NCI-H1694 (cell line): ENCODE data around the gene MGAT5.
A peak's percentile ranks its signal among the peaks of the same experiment; 100 is the strongest.

Experiments
- DNase-seq: peaks from one replicate; lab custom pipeline; 2025; lab: John Stamatoyannopoulos, UW

MGAT5 gene

DNA sequence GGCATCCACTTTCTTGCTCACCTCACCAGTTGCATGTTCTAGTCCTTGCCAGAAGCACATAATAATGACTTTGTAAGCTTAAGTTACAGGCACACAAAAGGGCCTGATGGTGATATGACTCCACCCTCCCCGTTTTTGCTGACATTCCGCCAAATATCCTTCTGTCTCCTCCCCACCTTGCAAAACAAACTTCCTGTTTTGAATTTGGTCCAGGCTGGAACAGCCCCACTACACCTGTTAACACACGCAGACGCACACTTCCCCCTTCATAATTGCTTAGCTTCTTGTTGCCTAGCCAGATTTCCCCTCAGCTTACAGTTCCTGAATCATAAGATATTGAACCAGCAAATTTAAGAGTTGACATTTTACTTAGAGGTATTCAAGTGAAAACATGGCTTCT, at the start of gene MGAT5:
Gene MGAT5 (plus strand): TSS at position 269 of the 400 bp plus-strand sequence. CDS start 332 bp downstream, outside the sequence.
- peak; percentile 63 for DNase-seq

DNA sequence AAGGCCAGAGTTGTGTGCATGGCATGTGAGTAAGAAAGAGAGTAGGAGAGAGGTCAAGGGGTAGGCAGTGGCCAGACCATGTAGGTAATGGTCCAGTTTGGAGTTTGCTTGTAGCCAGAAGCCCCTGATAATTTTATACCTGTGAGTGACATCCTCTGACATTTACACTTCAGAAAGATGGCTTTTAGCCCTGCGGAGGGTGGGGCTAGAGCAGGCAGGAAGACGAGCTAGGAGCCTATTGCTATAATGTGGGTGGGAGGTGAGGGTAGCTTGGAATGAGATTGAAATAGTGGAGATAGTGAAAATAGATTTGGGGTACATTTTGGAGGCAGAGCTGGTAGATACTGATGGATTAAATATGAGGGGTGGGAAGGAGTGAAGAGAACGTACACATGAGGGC, 48.8 kb upstream of the MGAT5 start:
- DNase-seq = no peak

DNA sequence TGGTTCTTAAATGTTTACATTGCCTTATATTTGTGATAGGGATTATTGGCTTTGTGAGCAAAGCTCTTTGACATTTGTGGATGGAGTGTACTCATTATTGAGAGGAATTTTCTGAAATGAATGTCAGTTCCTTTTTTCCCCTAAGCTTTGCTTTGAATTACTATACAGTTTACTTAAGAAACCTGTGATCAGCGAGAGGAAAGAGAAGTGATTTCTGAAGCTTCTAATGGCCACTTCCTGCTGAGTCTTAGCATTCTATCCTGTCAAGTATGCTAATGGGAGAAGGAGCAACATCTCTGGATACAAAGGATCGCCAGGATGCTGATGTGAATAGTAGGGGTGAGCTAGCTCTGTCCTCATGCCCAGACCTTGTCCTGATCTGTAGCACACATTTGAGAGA, 47.8 kb upstream of the MGAT5 start:
- DNase-seq = no peak

- no peak for DNase-seq
Observed at GRCh38 chr2:134206573-134206972, 47.3 kb upstream of the MGAT5 start.

DNA sequence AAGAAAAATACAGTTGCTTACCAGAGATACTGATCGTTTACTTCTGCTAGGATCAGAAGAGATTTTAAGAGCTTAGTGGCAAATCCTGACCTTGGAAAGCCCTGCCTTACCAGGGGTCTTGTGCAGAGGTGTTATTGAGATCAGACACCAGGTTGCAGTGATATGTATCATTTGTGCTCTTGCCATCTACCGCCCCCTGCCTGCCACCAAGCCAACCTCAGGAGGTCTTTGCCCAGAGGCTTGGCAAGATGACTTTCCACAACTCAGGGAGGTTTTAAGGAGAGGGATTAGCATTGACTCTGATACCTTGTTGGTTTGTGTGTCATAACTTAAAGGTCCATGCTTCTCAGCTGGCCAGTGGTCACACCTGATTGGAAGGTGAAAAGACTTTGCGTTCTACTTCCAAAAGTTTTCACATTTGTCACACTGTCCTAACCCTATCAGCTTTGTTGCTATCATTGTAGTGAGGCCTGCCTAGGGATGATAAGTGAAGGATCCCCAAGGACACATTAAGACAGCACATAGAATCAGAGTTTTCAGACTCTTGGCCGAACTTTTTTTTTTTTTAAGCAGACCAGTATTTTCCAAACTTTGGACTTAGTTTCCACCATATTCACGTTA, 46.2 kb upstream of the MGAT5 start:
- DNase-seq = peak; percentile 52

DNA sequence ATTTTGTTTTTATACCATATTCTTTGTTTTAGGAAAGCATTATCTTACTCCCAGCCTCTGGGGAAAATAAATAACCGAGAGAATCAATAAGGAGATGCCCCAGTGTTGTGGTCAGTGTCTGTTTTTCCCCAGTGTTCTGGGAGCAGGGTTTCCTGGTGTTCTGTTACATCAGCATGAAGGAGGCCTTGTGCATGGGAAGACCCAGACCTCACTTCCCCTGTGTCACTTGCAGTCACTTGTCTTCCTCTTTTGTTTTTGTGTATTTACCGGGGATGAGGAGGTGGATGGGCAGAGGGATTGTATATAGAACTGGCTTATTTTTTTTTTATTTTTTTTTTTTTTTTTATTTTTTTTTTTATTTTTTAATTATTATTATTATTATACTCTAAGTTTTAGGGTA, 45.0 kb upstream of the MGAT5 start:
- no peak for DNase-seq

- no peak for DNase-seq
Observed at GRCh38 chr2:134212746-134213145, 41.1 kb upstream of the MGAT5 start.

GRCh38 chr2:134216152-134216829, 37.6 kb upstream of the MGAT5 start:
- DNase-seq = no peak

DNA sequence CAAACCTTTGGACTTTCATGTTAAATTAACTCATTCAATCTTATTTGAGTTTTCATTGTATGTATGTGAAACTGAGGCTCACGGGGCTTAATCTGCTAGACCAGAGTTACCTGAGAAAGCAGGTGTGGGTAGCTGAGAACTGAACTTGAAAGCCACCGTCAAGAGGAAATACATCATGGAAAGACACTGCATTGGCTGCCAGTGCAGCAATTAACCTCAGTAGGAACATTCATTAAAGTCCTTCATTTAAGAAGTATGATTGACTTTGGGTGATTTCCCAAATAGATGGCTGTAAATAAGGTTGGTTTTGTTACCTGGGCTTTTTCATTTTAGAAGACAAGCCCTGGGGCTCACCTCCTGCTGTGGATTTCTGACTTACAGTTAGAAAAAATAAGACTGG, 36.5 kb upstream of the MGAT5 start:
- DNase-seq = no peak

- no peak for DNase-seq
Observed at GRCh38 chr2:134217924-134218323, 35.9 kb upstream of the MGAT5 start.

DNA sequence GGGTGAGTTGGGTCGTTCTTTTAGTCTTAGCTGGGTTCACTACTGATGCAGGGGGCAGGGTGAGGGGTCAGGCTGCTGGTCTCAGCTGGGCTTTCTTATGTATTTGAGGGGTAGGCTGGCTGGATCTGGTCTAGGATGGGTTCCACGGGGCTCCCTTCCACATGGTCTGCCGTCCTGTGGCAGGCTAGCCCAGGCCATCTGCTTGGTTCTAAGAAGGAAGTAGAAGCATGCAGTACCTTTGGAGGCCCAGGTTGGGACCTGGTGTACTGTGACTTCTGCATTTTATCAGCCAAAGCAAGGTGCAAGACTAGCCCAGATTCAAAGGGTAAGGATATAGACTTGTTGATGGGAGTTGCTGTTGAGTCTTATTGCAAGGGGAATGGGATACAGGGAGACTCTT, 35.5 kb upstream of the MGAT5 start:
- DNase-seq = no peak

DNA sequence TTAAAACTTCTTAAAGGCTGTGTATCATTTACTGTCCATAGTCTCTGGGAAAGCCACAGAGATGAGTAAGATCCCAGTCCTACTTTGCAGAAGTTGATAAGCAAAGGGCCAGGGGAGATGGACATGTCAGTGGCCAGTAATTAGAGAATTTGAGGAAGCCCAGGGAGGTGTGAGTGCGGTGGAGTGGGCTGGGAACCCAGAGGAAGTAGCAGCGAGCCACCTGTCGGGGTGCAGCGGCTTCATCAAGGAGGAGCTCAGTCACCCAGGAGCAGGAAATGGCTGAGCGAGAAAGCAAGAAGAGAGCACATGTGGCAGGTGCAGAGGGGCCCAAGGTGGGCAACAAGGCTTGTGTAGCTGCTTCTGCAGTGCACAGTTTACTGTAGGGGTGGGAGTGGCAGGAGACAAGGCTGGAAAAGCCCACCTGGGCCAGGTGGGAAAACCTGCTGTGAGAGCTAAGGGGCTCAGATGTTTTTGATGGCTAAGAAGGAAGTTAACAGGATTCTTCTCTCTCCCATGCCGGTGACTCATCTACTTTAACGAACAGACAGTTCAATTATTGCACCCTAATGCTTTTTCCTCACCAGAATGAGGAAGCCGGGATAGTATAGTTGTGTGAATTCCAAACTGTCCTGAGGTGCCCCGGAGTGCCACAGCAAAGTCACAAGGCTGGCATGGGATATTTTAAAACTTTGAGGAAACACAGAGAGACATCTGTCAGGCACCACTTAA, 34.8 kb upstream of the MGAT5 start:
- no peak for DNase-seq

GRCh38 chr2:134220344-134220974, 33.4 kb upstream of the MGAT5 start:
- no peak for DNase-seq

DNA sequence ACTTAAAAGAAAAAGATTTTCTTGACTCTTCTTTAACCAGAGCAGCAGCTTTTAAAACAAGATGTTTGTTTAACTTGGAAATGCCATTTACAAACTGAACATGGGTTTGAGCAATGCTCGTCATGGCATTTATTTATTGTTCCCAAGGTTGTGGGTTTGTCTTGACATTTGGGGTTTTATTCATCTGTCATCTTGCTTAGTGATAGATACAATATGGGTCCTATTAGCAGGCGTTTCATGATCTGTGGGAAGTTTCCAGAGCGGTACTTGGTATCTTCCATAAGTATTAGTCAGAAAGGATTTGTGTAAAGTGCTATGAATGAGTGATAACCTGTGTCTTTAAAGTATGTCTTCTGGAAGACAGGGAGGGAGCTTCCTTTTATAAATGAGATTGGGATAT, 29.9 kb upstream of the MGAT5 start:
- no peak for DNase-seq

DNA sequence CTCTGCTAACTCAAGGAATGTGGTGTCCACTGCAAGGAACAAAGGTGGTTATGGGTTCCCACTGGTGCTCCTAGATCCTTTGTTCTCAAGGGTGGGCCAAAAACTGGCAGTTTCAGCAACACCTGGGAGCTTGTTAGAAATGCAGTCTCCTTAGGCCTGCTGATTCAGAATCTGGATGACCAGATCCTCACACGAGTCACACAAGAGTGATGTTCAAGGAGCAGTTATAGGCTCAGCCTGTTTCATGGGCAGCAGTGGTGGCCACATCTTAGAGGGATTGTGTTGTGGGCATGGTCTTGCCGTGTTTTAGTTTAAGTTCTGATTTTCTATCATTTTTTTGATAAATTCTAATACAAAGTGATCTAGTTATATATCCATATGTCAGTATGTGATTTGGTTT, 28.7 kb upstream of the MGAT5 start:
- DNase-seq = no peak

DNA sequence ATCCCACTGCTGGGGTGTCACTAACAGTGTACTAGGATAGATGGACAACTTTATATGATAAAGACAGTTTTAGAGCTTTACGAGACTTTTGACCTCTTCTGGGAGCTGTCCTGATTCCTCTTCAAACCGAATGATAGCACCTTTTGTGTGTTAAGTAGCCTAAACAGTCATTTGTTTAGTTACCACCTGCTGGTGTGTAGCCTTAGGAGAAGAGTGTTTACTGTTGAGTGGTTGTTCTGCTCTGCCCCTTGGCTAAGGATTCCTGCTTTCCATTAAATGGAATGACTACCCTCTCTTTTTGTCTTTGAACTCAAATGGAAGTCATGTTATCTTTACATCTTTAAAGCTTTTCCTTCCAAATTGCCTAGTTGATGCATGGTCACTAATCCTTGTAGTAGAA, 28.0 kb upstream of the MGAT5 start:
- no peak for DNase-seq

GRCh38 chr2:134226601-134227000, 27.3 kb upstream of the MGAT5 start:
- no peak for DNase-seq

DNA sequence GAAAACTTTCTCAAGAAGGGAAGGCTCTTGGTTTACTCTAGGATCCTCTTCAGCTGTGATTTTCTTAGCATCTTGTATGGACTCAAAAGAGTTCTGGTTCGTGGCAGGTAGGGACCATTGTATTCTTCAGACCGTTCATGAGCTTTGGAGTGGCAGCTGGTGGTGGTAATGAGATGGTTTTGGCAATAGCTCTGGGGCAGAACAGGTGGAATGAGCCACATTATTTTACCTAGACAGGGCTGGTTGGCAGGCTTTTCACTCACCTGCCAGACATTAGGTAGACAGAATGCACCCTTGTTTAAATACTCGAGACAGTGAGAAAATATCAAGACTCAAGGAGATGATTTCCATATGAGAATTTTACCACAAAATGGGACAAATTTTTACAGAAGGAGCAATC, 26.2 kb upstream of the MGAT5 start:
- no peak for DNase-seq

DNA sequence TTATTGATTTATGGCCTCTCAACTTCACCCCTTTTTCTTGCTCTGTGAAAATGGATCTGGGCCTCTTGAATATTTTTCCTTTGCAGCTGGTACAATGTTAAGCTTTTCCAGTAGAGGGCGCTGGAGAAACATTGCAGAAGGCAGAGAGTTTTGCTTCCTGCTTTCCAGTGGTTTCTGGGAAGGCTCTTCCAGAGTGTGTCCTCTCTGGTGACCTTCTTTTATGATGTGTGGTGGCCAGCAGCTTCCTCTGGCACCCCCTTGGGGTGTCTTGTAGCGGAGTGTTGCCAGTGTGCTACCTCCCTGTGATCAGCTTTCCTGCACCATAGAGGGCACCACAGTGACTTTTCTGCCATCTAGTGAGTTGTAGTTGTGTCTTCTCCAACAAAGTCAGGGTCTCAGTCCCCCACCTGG, 25.4 kb upstream of the MGAT5 start:
- DNase-seq = no peak

- no peak for DNase-seq
Observed at GRCh38 chr2:134229540-134229939, 24.3 kb upstream of the MGAT5 start.

DNA sequence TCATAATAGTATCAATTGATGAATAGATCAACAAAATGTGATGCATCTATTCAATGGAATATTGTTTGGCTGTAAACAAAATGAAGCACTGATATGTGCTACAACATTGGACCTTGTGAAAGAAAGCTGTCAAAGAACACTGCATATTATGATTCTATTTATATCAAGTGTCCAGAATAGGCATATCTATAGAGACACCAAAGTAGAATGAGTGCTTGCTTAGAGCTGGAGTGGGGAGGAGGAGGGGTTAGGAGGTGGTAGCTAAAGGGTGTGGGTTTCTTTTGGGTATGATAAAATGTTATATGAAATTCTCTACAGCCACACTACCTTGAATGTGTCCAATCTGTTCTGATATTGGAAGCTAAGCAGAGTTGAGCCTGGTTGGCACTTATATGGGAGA, 23.0 kb upstream of the MGAT5 start:
- no peak for DNase-seq

GRCh38 chr2:134231301-134231964, 22.4 kb upstream of the MGAT5 start:
- DNase-seq = no peak
